HepG2 (cell line): ENCODE data around the gene PRM3. TPM values are rescaled to one million over a fixed set of nuclear protein-coding genes. Genes with fewer than 3 reads are reported as not detected.
A peak's percentile ranks its signal among the peaks of the same experiment; 100 is the strongest.

Experiments
- ARNT ChIP-seq: fragments of 450-650 bp; IDR thresholded peaks from 2 replicates; pipeline ENCODE4 v1.6.1; 2017
- CBFB ChIP-seq: sonication (generic); formaldehyde crosslinking; IDR thresholded peaks from 2 replicates; pipeline ENCODE4 v1.4.0; 2020; ENCODE audit warnings: missing genetic modification reagents
- CBX2 ChIP-seq, 2 experiments: fragments of 200-600 bp in 1 of 2; sonication (generic); formaldehyde crosslinking in 1 of 2; IDR thresholded peaks; 2 replicates each; pipeline versions ENCODE4 v1.7.0 to v1.8.1; 2018 to 2022; ENCODE audit warnings: low read depth in 2 of 2, low read length in 1 of 2, mild to moderate bottlenecking in 1 of 2, missing genetic modification reagents in 1 of 2
- FOXM1 ChIP-seq: sonication (generic); formaldehyde crosslinking; IDR thresholded peaks from 2 replicates; pipeline ENCODE4 v1.5.0; 2020; ENCODE audit warnings: missing genetic modification reagents
- IRF1 ChIP-seq: sonication (generic); formaldehyde crosslinking; IDR thresholded peaks from 2 replicates; pipeline ENCODE4 v1.4.0; 2020; ENCODE audit warnings: low read depth, mild to moderate bottlenecking, missing genetic modification reagents
- KDM5A ChIP-seq: fragments of 200-600 bp; sonication (generic); IDR thresholded peaks from 2 replicates; pipeline ENCODE4 v1.7.0; 2018; ENCODE audit warnings: antibody characterized with exemption, mild to moderate bottlenecking, low read length, borderline replicate concordance
- MED1 ChIP-seq: sonication (generic); formaldehyde crosslinking; IDR thresholded peaks from 2 replicates; pipeline ENCODE4 v1.4.0; 2020; ENCODE audit warnings: missing genetic modification reagents
- NFATC3 ChIP-seq: sonication (generic); formaldehyde crosslinking; IDR thresholded peaks from 2 replicates; pipeline ENCODE4 v1.5.1; 2020; ENCODE audit warnings: mild to moderate bottlenecking, missing genetic modification reagents
- POLR2G ChIP-seq: fragments of 200-400 bp; formaldehyde crosslinking; IDR thresholded peaks from 2 replicates; pipeline ENCODE4 v1.6.1; 2018; ENCODE audit warnings: mild to moderate bottlenecking, low read depth, low read length, moderate library complexity
- SALL1 ChIP-seq: sonication (generic); formaldehyde crosslinking; IDR thresholded peaks from 2 replicates; pipeline ENCODE4 v1.8.0; 2022; ENCODE audit warnings: mild to moderate bottlenecking, missing genetic modification reagents
- SP2 ChIP-seq: sonication (generic); formaldehyde crosslinking; IDR thresholded peaks from 2 replicates; pipeline ENCODE4 v1.5.1; 2020; ENCODE audit warnings: mild to moderate bottlenecking, missing genetic modification reagents
- SRF ChIP-seq: IDR thresholded peaks from 2 replicates; pipeline ENCODE4 v1.6.1; 2011; ENCODE audit warnings: mild to moderate bottlenecking, low read depth, low read length, moderate library complexity
- TFDP2 ChIP-seq: sonication (generic); formaldehyde crosslinking; IDR thresholded peaks from 2 replicates; pipeline ENCODE4 v1.4.0; 2020; ENCODE audit warnings: missing genetic modification reagents
- THAP8 ChIP-seq: sonication (generic); formaldehyde crosslinking; IDR thresholded peaks from 2 replicates; pipeline ENCODE4 v1.5.1; 2020; ENCODE audit warnings: missing genetic modification reagents, mild to moderate bottlenecking, borderline replicate concordance
- XRCC5 ChIP-seq: fragments of 200-400 bp; formaldehyde crosslinking; optimal IDR thresholded peaks from 2 replicates; pipeline ENCODE3; 2017; ENCODE audit warnings: mild to moderate bottlenecking, low read length
- ZFP37 ChIP-seq: sonication (generic); formaldehyde crosslinking; IDR thresholded peaks from 2 replicates; pipeline ENCODE4 v1.4.0; 2020; ENCODE audit warnings: missing genetic modification reagents, borderline replicate concordance
- ZFP90 ChIP-seq: sonication (generic); formaldehyde crosslinking; IDR thresholded peaks from 2 replicates; pipeline ENCODE4 v1.8.0; 2022; ENCODE audit warnings: missing genetic modification reagents, mild to moderate bottlenecking, inconsistent platforms, borderline replicate concordance
- ZFX ChIP-seq: sonication (generic); formaldehyde crosslinking; IDR thresholded peaks from 2 replicates; pipeline ENCODE4 v1.4.0; 2020; ENCODE audit warnings: mild to moderate bottlenecking, low read depth, missing genetic modification reagents, moderate library complexity
- ZNF143 ChIP-seq: sonication (generic); formaldehyde crosslinking; IDR thresholded peaks from 2 replicates; pipeline ENCODE4 v1.4.0; 2020; ENCODE audit warnings: missing genetic modification reagents
- ZNF263 ChIP-seq: sonication (generic); formaldehyde crosslinking; IDR thresholded peaks from 2 replicates; pipeline ENCODE4 v1.4.0; 2020; ENCODE audit warnings: missing genetic modification reagents
- ZNF275 ChIP-seq: sonication (generic); formaldehyde crosslinking; IDR thresholded peaks from 2 replicates; pipeline ENCODE4 v1.8.0; 2022; ENCODE audit warnings: missing genetic modification reagents, mild to moderate bottlenecking, inconsistent platforms, borderline replicate concordance
- ZNF337 ChIP-seq: sonication (generic); formaldehyde crosslinking; IDR thresholded peaks from 2 replicates; pipeline ENCODE4 v1.5.1; 2020; ENCODE audit warnings: missing genetic modification reagents, low read depth, mild to moderate bottlenecking, borderline replicate concordance
- ZNF44 ChIP-seq: sonication (generic); formaldehyde crosslinking; IDR thresholded peaks from 2 replicates; pipeline ENCODE4 v1.5.1; 2020; ENCODE audit warnings: mild to moderate bottlenecking, missing genetic modification reagents
- ZNF547 ChIP-seq: sonication (generic); formaldehyde crosslinking; IDR thresholded peaks from 2 replicates; pipeline ENCODE4 v1.5.1; 2020; ENCODE audit warnings: mild to moderate bottlenecking, missing genetic modification reagents
- ZNF580 ChIP-seq: IDR thresholded peaks from 2 replicates; pipeline ENCODE4 v1.6.1; 2016; ENCODE audit warnings: low read depth, borderline replicate concordance
- ZNF782 ChIP-seq: sonication (generic); formaldehyde crosslinking; IDR thresholded peaks from 2 replicates; pipeline ENCODE4 v1.4.0; 2020; ENCODE audit warnings: missing genetic modification reagents, mild to moderate bottlenecking, borderline replicate concordance
- ZNF792 ChIP-seq: IDR thresholded peaks from 2 replicates; pipeline ENCODE4 v1.6.1; 2016
- polyA plus RNA-seq, 8 experiments: library from polyadenylated mRNA; depleted of rRNA in 3 of 8; stranded (reverse) in 7 of 8; unstranded in 1 of 8; fragments of >200 nt; fragmentation: Illumina TruSeq in 4 of 8; extraction: Trizol in 4 of 8; gene quantifications; 2 replicates each; pipeline versions ENCODE4 v1.2.1 to v1.2.3, GENCODE V29; 2011 to 2016; ENCODE audit warnings: low read depth in 4 of 8, missing spikeins in 1 of 8, mixed read lengths in 1 of 8; ENCODE audit not compliant: insufficient read depth in 1 of 8
- total RNA-seq, 5 experiments: library from RNA; depleted of rRNA; stranded (reverse); fragments of >200 nt; fragmentation: Illumina TruSeq; extraction: Trizol; gene quantifications; 2 replicates each; pipeline ENCODE4 v1.2.3, GENCODE V29; 2016; ENCODE audit warnings: low read depth in 1 of 5

Gene PRM3
- total and polyA plus RNA-seq, 2 of the 13 experiments (the other 11 are each of a cell fraction or from before 2014, with no cell fraction given) = not detected

GRCh38 chr16:11306997-11307638 lies 33.7 kb upstream of the PRM3 start (continued):
- TF ChIP-seq MED1 (peak; percentile 95), XRCC5 (no peak), ZFX (CRISPR knock-in tag) (no peak; the same call in 1 of the 2 replicates), CBX2 (IDR thresholded peaks at IDR 0.05; ENCODE audit: low read depth, low read length) (no peak), CBX2 (CRISPR knock-in tag; IDR thresholded peaks at IDR 0.05; ENCODE audit: low read depth) (no peak), THAP8 (CRISPR knock-in tag) (no peak; the same call in 1 of the 2 replicates), CBFB (CRISPR knock-in tag) (0 out of 2 replicates have a peak, but pooled peaks have one; percentile 42), ZNF792 (CRISPR knock-in tag) (peak; percentile 61), KDM5A (no peak), ZNF263 (CRISPR knock-in tag) (peak; percentile 34; the same call in 1 of the 2 replicates), IRF1 (CRISPR knock-in tag) (0 out of 2 replicates have a peak, but pooled peaks have one; percentile 78), ZNF782 (CRISPR knock-in tag) (no peak), ZNF547 (CRISPR knock-in tag) (no peak), SRF (0 out of 2 replicates have a peak, but pooled peaks have one; percentile 31), ZFP37 (CRISPR knock-in tag) (peak; percentile 68; the same call in 1 of the 2 replicates), ZFP90 (CRISPR knock-in tag) (peak; percentile 37), ZNF143 (peak; percentile 46; the same call in 1 of the 2 replicates), ZNF580 (CRISPR knock-in tag) (no peak; the same call in 1 of the 2 replicates), POLR2G (no peak), ZNF44 (CRISPR knock-in tag) (no peak), ZNF275 (peak; percentile 66; the same call in 1 of the 2 replicates), ZNF337 (CRISPR knock-in tag) (no peak; the same call in 1 of the 2 replicates), FOXM1 (CRISPR knock-in tag) (no peak), NFATC3 (CRISPR knock-in tag) (no peak), TFDP2 (CRISPR knock-in tag) (peak; percentile 75), ARNT (no peak), SALL1 (CRISPR knock-in tag) (peak; percentile 95; the same call in 1 of the 2 replicates), SP2 (no peak)
